Activated naive CD4-positive, alpha-beta T cell treated with anti-CD3 and anti-CD28 coated beads for 36 hours (primary cell): ENCODE results near the gene COG2. TPM values are rescaled to one million over a fixed set of nuclear protein-coding genes. Genes with fewer than 3 reads are reported as not detected.

Source experiments
- total RNA-seq, 2 experiments: library from RNA; stranded (reverse); gene quantifications; one replicate each; pipeline ENCODE4 v1.2.3, GENCODE V29; 2021

COG2 gene
- total RNA-seq, 2 experiments from 2014 or later = 19.9 to 22.1 TPM

Other genes with a start within 250 kb of the COG2 start
- gene PGBD5, start 216.1 kb upstream of the COG2 start, total RNA-seq = not detected
- gene AGT, start 71.6 kb downstream of the COG2 start, total RNA-seq = not detected
- not detected for gene CAPN9, start 104.9 kb downstream of the COG2 start, total RNA-seq
- gene C1orf198, start 226.0 kb downstream of the COG2 start, total RNA-seq = 1 to 10 TPM; 4.7 to 4.9 TPM